PC-3 (cell line): Measurements from ENCODE around the gene FMNL2.

Source experiments
- CTCF ChIP-seq: fragments of 300-600 bp; sonication (generic); conservative IDR thresholded peaks from 2 replicates; pipeline ENCODE4 v1.5.1; 2017; ENCODE audit warnings: antibody characterized with exemption, low read depth, mild to moderate bottlenecking, low read length
- EZH2 ChIP-seq: fragments of 300-600 bp; sonication (generic); IDR thresholded peaks from one replicate; pipeline ENCODE4 v1.6.1; 2017; ENCODE audit warnings: antibody characterized with exemption, mild to moderate bottlenecking, low read length; ENCODE audit not compliant: unreplicated experiment
- EZH2phosphoT487 ChIP-seq: fragments of 300-600 bp; sonication (generic); IDR thresholded peaks from 2 replicates; pipeline ENCODE4 v1.6.1; 2018; ENCODE audit warnings: mild to moderate bottlenecking, antibody characterized with exemption, low read length, borderline replicate concordance

- no peak for TF ChIP-seq CTCF
- TF ChIP-seq EZH2 = no peak
- TF ChIP-seq EZH2phosphoT487 = no peak
Observed at GRCh38 chr2:152389483-152389882, 54.5 kb downstream of the FMNL2 start.
